Keratinocyte (primary cell): ENCODE results near the gene APEX2.

ENCODE experiments used
- CTCF ChIP-seq, 3 experiments: IDR thresholded peaks in 1 of 3; conservative IDR thresholded peaks in 1 of 3; optimal IDR thresholded peaks in 1 of 3; 2 replicates in 2 of 3; 3 replicates in 1 of 3; pipeline versions ENCODE3 to v1.5.1; 2011; ENCODE audit warnings: low read length in 3 of 3, mild to moderate bottlenecking in 3 of 3, moderate library complexity in 2 of 3, control low read depth in 1 of 3, inconsistent platforms in 1 of 3; ENCODE audit not compliant: insufficient read depth in 2 of 3; ENCODE audit errors: extremely low read depth in 1 of 3
- EZH2 ChIP-seq: IDR thresholded peaks from one replicate; pipeline ENCODE4 v1.6.1; 2012; ENCODE audit warnings: inconsistent platforms, mild to moderate bottlenecking, low read length, moderate library complexity

- no peak for TF ChIP-seq CTCF (optimal IDR thresholded peaks at IDR 0.05 in 1 of 3, IDR thresholded peaks at IDR 0.05 in 1 of 3, conservative IDR thresholded peaks at IDR 0.05 in 1 of 3; ENCODE audit: extremely low read depth in 1 of 3, insufficient read depth in 2 of 3, low read length in 3 of 3)
- TF ChIP-seq EZH2: no peak
Observed at GRCh38 chrX:55008571-55009358, 8.6 kb downstream of the APEX2 start.
